ENCODE measurements around the gene ZSWIM4. TPM values are rescaled to one million over a fixed set of nuclear protein-coding genes. Genes with fewer than 3 reads are reported as not detected.

ZSWIM4 gene
- total RNA-seq, 1 donor, result 9.0 TPM

GRCh38 chr19:13756210-13756609, 39.0 kb upstream of the ZSWIM4 start:
- Histone ChIP-seq H3K36me3 (ENCODE audit: insufficient read depth, low read length) (peaks cover 83% of the 10 kb centered on the region), H3K9me3 (ENCODE audit: low read depth, low read length) (no peaks in the 10 kb centered on the region), H3K4me2 (ENCODE audit: insufficient read depth, low read length) (no peak overlapping the region), H4K20me1 (ENCODE audit: insufficient read depth, low read length) (no peaks in the 10 kb centered on the region), H3K27ac (ENCODE audit: low read depth, low read length) (no peak overlapping the region), H3K27me3 (ENCODE audit: insufficient read depth, low read length) (no peaks in the 10 kb centered on the region), H3K79me2 (ENCODE audit: insufficient read depth, low read length) (peaks cover 5% of the 10 kb centered on the region), H2AFZ (ENCODE audit: low read length) (no peak overlapping the region), H3K4me3 (ENCODE audit: insufficient read depth, low read length) (no peak overlapping the region), H3K4me1 (ENCODE audit: insufficient read depth, low read length) (no peaks in the 10 kb centered on the region)
- no peak for DNase-seq (ENCODE audit: insufficient read length, low spot score, missing footprints)
- no peak for TF ChIP-seq CTCF (IDR thresholded peaks at IDR 0.05; ENCODE audit: extremely low read depth, low read depth, low read length)

DNA sequence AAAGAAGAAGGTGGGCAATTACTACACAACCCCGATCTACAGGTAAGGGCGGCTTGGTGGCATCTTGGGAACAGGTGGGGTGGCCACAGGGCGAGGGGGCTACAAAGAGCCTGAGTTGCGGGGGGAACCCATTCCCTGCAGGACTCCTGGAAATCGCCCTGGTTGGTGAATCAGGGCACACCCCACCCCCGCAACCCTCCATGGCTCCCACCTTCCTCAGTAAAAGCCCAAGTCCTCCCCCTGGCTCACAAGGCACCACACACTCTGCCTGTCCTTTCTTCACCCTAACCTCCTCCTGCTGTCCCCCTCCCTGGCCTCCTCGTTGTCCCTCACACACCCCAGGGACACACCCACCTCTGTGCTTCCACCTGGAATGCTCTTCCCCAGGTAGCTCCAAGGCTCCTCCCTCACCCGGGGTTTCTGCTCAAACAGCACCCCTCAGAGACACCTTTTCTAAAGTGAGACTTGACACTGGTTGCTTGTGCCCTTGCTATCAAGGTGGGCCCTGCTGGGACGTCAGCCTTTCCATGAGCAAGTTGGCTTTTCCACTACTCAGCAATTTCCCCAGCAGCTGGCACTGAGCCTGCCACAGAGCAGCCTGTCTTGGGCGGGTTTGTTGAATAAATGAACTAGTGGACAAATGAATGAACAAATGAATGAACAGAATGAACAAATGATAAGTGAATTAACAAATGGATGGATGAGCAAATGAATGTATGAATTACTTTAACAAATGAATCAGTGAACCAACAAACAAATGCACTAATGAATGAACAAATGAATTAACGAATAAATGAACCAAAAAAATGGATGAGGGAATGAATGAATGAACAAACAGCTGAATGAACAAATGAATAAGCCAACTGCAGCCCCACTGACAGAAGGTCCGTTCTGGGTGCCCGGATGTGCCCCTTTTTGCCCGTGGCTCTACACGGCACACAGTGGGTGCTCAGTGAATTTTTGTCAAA, 37.2 kb upstream of the ZSWIM4 start:
- no peak overlapping the region for H3K4me3 ChIP-seq (ENCODE audit: insufficient read depth, low read length)
- H3K4me2 ChIP-seq (ENCODE audit: insufficient read depth, low read length), result no peak overlapping the region
- no peak for DNase-seq (ENCODE audit: insufficient read length, low spot score, missing footprints)
- no peak overlapping the region for H2AFZ ChIP-seq (ENCODE audit: low read length)
- no peak for TF ChIP-seq CTCF (IDR thresholded peaks at IDR 0.05; ENCODE audit: extremely low read depth, low read depth, low read length)
- peaks cover 79% of the 10 kb centered on the region for H3K36me3 ChIP-seq (ENCODE audit: insufficient read depth, low read length)
- no peaks in the 10 kb centered on the region for H4K20me1 ChIP-seq (ENCODE audit: insufficient read depth, low read length)
- no peaks in the 10 kb centered on the region for H3K4me1 ChIP-seq (ENCODE audit: insufficient read depth, low read length)
- no peaks in the 10 kb centered on the region for H3K27me3 ChIP-seq (ENCODE audit: insufficient read depth, low read length)
- no peaks in the 10 kb centered on the region for H3K9me3 ChIP-seq (ENCODE audit: low read depth, low read length)
- H3K79me2 ChIP-seq (ENCODE audit: insufficient read depth, low read length), result no peaks in the 10 kb centered on the region
- H3K27ac ChIP-seq (ENCODE audit: low read depth, low read length), result no peak overlapping the region

- no peak overlapping the region for H3K27ac ChIP-seq (ENCODE audit: low read depth, low read length)
- H3K4me2 ChIP-seq (ENCODE audit: insufficient read depth, low read length), result no peak overlapping the region
- no peaks in the 10 kb centered on the region for H4K20me1 ChIP-seq (ENCODE audit: insufficient read depth, low read length)
- no peaks in the 10 kb centered on the region for H3K27me3 ChIP-seq (ENCODE audit: insufficient read depth, low read length)
- H3K4me3 ChIP-seq (ENCODE audit: insufficient read depth, low read length), result no peak overlapping the region
- H3K4me1 ChIP-seq (ENCODE audit: insufficient read depth, low read length), result peaks cover under 1% of the 10 kb centered on the region
- H3K36me3 ChIP-seq (ENCODE audit: insufficient read depth, low read length), result peaks cover 80% of the 10 kb centered on the region
- DNase-seq (ENCODE audit: insufficient read length, low spot score, missing footprints), result peak; percentile 39
- H3K9me3 ChIP-seq (ENCODE audit: low read depth, low read length), result no peaks in the 10 kb centered on the region
- peaks cover 4% of the 10 kb centered on the region for H3K79me2 ChIP-seq (ENCODE audit: insufficient read depth, low read length)
- no peak for TF ChIP-seq CTCF (IDR thresholded peaks at IDR 0.05; ENCODE audit: extremely low read depth, low read depth, low read length)
- no peak overlapping the region for H2AFZ ChIP-seq (ENCODE audit: low read length)
Observed at GRCh38 chr19:13758795-13759194, 36.4 kb upstream of the ZSWIM4 start.

DNA sequence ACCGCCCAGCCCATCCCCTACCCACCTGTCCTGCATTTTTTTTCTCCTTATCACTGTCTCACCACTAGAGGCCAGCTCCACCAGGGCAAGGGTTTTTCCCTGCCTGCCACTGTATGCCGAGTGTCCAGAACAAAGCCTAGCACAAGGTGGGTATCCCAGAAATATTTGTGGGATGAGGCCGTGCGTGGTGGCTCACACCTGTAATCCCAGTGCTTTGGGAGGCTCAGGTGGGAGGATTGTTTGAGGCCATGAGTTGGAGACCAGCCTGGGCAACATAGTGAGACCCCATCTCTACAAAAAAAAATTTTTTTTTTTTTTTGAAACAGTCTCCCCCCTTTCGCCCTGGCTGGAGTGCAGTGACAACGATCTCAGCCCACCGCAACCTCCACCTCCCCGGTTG, 33.8 kb upstream of the ZSWIM4 start:
- no peaks in the 10 kb centered on the region for H3K9me3 ChIP-seq (ENCODE audit: low read depth, low read length)
- H3K4me1 ChIP-seq (ENCODE audit: insufficient read depth, low read length), result peaks cover 9% of the 10 kb centered on the region
- no peak for TF ChIP-seq CTCF (IDR thresholded peaks at IDR 0.05; ENCODE audit: extremely low read depth, low read depth, low read length)
- H3K4me3 ChIP-seq (ENCODE audit: insufficient read depth, low read length), result no peak overlapping the region
- DNase-seq (ENCODE audit: insufficient read length, low spot score, missing footprints), result peak; percentile 45
- H3K27ac ChIP-seq (ENCODE audit: low read depth, low read length), result no peak overlapping the region
- peaks cover 24% of the 10 kb centered on the region for H3K79me2 ChIP-seq (ENCODE audit: insufficient read depth, low read length)
- H3K4me2 ChIP-seq (ENCODE audit: insufficient read depth, low read length), result no peak overlapping the region
- H3K27me3 ChIP-seq (ENCODE audit: insufficient read depth, low read length), result no peaks in the 10 kb centered on the region
- H4K20me1 ChIP-seq (ENCODE audit: insufficient read depth, low read length), result peaks cover 12% of the 10 kb centered on the region
- H2AFZ ChIP-seq (ENCODE audit: low read length), result no peak overlapping the region
- peaks cover 55% of the 10 kb centered on the region for H3K36me3 ChIP-seq (ENCODE audit: insufficient read depth, low read length)

All from osteoblast (primary cell).